Vagina (tissue), 2 donors: ENCODE measurements around the gene LAMA2. TPM values are rescaled to one million over a fixed set of nuclear protein-coding genes. Genes with fewer than 3 reads are reported as not detected.

Experiments
- DNase-seq, 2 donors: peaks; one replicate each; pipeline ENCODE4 v3.0.0-alpha.2; 2017; ENCODE audit errors: extremely low spot score in 2 of 2
- H3K27ac ChIP-seq: fragments of 200-600 bp; sonication (generic); one replicate; pipeline ENCODE4 v1.5.1; 2019
- H3K27me3 ChIP-seq: fragments of 200-600 bp; sonication (generic); one replicate; pipeline ENCODE4 v1.5.1; 2019
- H3K36me3 ChIP-seq, 2 donors: fragments of 200-600 bp; sonication (generic); one replicate each; pipeline ENCODE4 v1.5.1; 2017 to 2019
- H3K4me1 ChIP-seq: fragments of 200-600 bp; sonication (generic); one replicate; pipeline ENCODE4 v1.5.1; 2019
- H3K4me3 ChIP-seq, 2 donors: fragments of 200-600 bp; sonication (generic); 1 replicate in 1 of 2; 2 replicates in 1 of 2; pipeline ENCODE4 v1.5.1; 2016 to 2019
- H3K9me3 ChIP-seq: fragments of 200-600 bp; sonication (generic); one replicate; pipeline ENCODE4 v1.5.1; 2019
- CTCF ChIP-seq, 3 experiments: fragments of 450-650 bp in 2 of 3; fragments of 200-600 bp in 1 of 3; sonication (generic) in 1 of 3; IDR thresholded peaks; one replicate each; pipeline ENCODE4 v1.5.1; 2017 to 2019; ENCODE audit warnings: antibody characterized with exemption in 3 of 3, mild to moderate bottlenecking in 2 of 3, moderate library complexity in 2 of 3
- POLR2A ChIP-seq, 2 donors: fragments of 450-650 bp; IDR thresholded peaks; one replicate each; pipeline ENCODE4 v1.6.1; 2017; ENCODE audit warnings: antibody characterized with exemption in 2 of 2, mild to moderate bottlenecking in 2 of 2, moderate library complexity in 2 of 2
- POLR2AphosphoS5 ChIP-seq, 2 donors: sonication (generic); formaldehyde crosslinking; IDR thresholded peaks; one replicate each; pipeline ENCODE4 v1.9.0; 2017; ENCODE audit warnings: antibody characterized with exemption in 2 of 2, mild to moderate bottlenecking in 2 of 2, low read depth in 1 of 2; ENCODE audit not compliant: insufficient read depth in 1 of 2
- intact Hi-C: fragments of 100-400 bp; cut with DNase I; formaldehyde crosslinking; loops from one replicate; pipeline ENCODE4 v1.15.1; 2023
- total RNA-seq: library from RNA; depleted of rRNA; stranded (reverse); fragments of >200 nt; gene quantifications from one replicate; pipeline ENCODE4 v1.2.3, GENCODE V29; 2016

The LAMA2 gene
- total RNA-seq, 1 donor from 2014 or later = 91.1 TPM

GRCh38 chr6:128919412-128920180, 36.7 kb downstream of the LAMA2 start:
- Histone ChIP-seq H3K27me3 (no peaks in the 10 kb centered on the region), H3K9me3 (no peaks in the 10 kb centered on the region), H3K4me1 (no peaks in the 10 kb centered on the region), H3K27ac (no peak overlapping the region), H3K36me3 (no peaks in the 10 kb centered on the region), H3K4me3 (no peak overlapping the region)
- intact Hi-C loops = no loop called here
- TF ChIP-seq CTCF (IDR thresholded peaks at IDR 0.05) = no peak
- no peak for TF ChIP-seq POLR2AphosphoS5 (IDR thresholded peaks at IDR 0.05; ENCODE audit: insufficient read depth in 1 of 2, low read depth in 1 of 2)
- no peak for TF ChIP-seq POLR2A (IDR thresholded peaks at IDR 0.05)
- no peak for DNase-seq

- H3K9me3 ChIP-seq = no peaks in the 10 kb centered on the region
- H3K27me3 ChIP-seq = no peaks in the 10 kb centered on the region
- H3K27ac ChIP-seq = no peak overlapping the region
- DNase-seq = no peak
- TF ChIP-seq CTCF (IDR thresholded peaks at IDR 0.05) = no peak
- TF ChIP-seq POLR2AphosphoS5 (IDR thresholded peaks at IDR 0.05; ENCODE audit: insufficient read depth in 1 of 2, low read depth in 1 of 2) = no peak
- no peak for TF ChIP-seq POLR2A (IDR thresholded peaks at IDR 0.05)
- intact Hi-C loops = no loop called here
- H3K4me3 ChIP-seq = no peak overlapping the region
- no peaks in the 10 kb centered on the region for H3K4me1 ChIP-seq
- no peaks in the 10 kb centered on the region for H3K36me3 ChIP-seq
Observed at GRCh38 chr6:128925765-128926164, 42.8 kb downstream of the LAMA2 start.

- H3K27ac ChIP-seq = no peak overlapping the region
- no peaks in the 10 kb centered on the region for H3K27me3 ChIP-seq
Observed at GRCh38 chr6:128929869-128930268, 46.9 kb downstream of the LAMA2 start.

GRCh38 chr6:128930321-128930720, 47.4 kb downstream of the LAMA2 start:
- Histone ChIP-seq H3K4me1 (no peaks in the 10 kb centered on the region), H3K4me3 (no peak overlapping the region), H3K27me3 (no peaks in the 10 kb centered on the region), H3K36me3 (no peaks in the 10 kb centered on the region), H3K27ac (no peak overlapping the region), H3K9me3 (no peaks in the 10 kb centered on the region)
- intact Hi-C loops = no loop called here
- no peak for TF ChIP-seq POLR2AphosphoS5 (IDR thresholded peaks at IDR 0.05; ENCODE audit: insufficient read depth in 1 of 2, low read depth in 1 of 2)
- TF ChIP-seq POLR2A (IDR thresholded peaks at IDR 0.05) = no peak
- no peak for TF ChIP-seq CTCF (IDR thresholded peaks at IDR 0.05)
- no peak for DNase-seq

More at GRCh38 chr6:128929869-128930268, 46.9 kb downstream of the LAMA2 start:
- Histone ChIP-seq H3K9me3 (no peaks in the 10 kb centered on the region), H3K4me1 (no peaks in the 10 kb centered on the region), H3K36me3 (no peaks in the 10 kb centered on the region), H3K4me3 (no peak overlapping the region)
- TF ChIP-seq CTCF (IDR thresholded peaks at IDR 0.05) (no peak), POLR2AphosphoS5 (IDR thresholded peaks at IDR 0.05; ENCODE audit: insufficient read depth in 1 of 2, low read depth in 1 of 2) (no peak), POLR2A (IDR thresholded peaks at IDR 0.05) (no peak)
- no peak for DNase-seq
- intact Hi-C loops = no loop called here

- H3K4me1 ChIP-seq = no peaks in the 10 kb centered on the region
- H3K27ac ChIP-seq = no peak overlapping the region
Observed at GRCh38 chr6:128932061-128932460, 49.1 kb downstream of the LAMA2 start.

More at GRCh38 chr6:128932061-128932460, 49.1 kb downstream of the LAMA2 start:
- H3K27me3 ChIP-seq = no peaks in the 10 kb centered on the region
- H3K36me3 ChIP-seq = no peaks in the 10 kb centered on the region
- no peak for DNase-seq
- H3K9me3 ChIP-seq = no peaks in the 10 kb centered on the region
- H3K4me3 ChIP-seq = no peak overlapping the region
- TF ChIP-seq POLR2AphosphoS5 (IDR thresholded peaks at IDR 0.05; ENCODE audit: insufficient read depth in 1 of 2, low read depth in 1 of 2) (no peak), POLR2A (IDR thresholded peaks at IDR 0.05) (no peak), CTCF (IDR thresholded peaks at IDR 0.05) (no peak)
- intact Hi-C loops = no loop called here
